HUES64 (cell line): ENCODE measurements around the gene SLC44A2.

Experiments
- H3K27ac ChIP-seq: 2 replicates; pipeline ENCODE4 v1.7.0; 2013; ENCODE audit warnings: low read depth, low read length, inconsistent platforms
- H3K27me3 ChIP-seq: 2 replicates; pipeline ENCODE4 v1.6.1; 2013; ENCODE audit warnings: mild to moderate bottlenecking, low read length; ENCODE audit not compliant: insufficient read depth
- H3K36me3 ChIP-seq: 2 replicates; pipeline ENCODE4 v1.6.1; 2013; ENCODE audit warnings: mild to moderate bottlenecking, low read length; ENCODE audit not compliant: insufficient read depth
- H3K4me1 ChIP-seq: 2 replicates; pipeline ENCODE4 v1.6.1; 2013; ENCODE audit warnings: mild to moderate bottlenecking, low read length, moderate library complexity; ENCODE audit not compliant: insufficient read depth
- H3K4me3 ChIP-seq: 2 replicates; pipeline ENCODE4 v1.5.1; 2013; ENCODE audit warnings: mild to moderate bottlenecking, low read length, moderate library complexity
- H3K9ac ChIP-seq: 2 replicates; pipeline ENCODE4 v1.6.1; 2013; ENCODE audit warnings: mild to moderate bottlenecking, low read depth, low read length
- H3K9me3 ChIP-seq: 2 replicates; pipeline ENCODE4 v1.6.1; 2013; ENCODE audit warnings: low read depth, low read length; ENCODE audit not compliant: insufficient read depth
- WGBS: fragments of 150-250, 120-280 bp; methylation state at CpG from one replicate; pipeline ENCODE4 v1.1.7; 2013; ENCODE audit warnings: missing lambda C conversion rate; 5-methylcytosine and 5-hydroxymethylcytosine counted together

The SLC44A2 gene

GRCh38 chr19:10600149-10600548 lies 25.2 kb upstream of the SLC44A2 start:
- no peaks in the 10 kb centered on the region for H3K9me3 ChIP-seq
- 92% methylated on average over 4 of the region's 5 CpGs for WGBS
- H3K4me1 ChIP-seq = peaks cover 16% of the 10 kb centered on the region
- no peak overlapping the region for H3K27ac ChIP-seq
- no peak overlapping the region for H3K9ac ChIP-seq
- no peaks in the 10 kb centered on the region; the same call in 1 of the 2 replicates for H3K36me3 ChIP-seq
- H3K4me3 ChIP-seq = no peak overlapping the region
- H3K27me3 ChIP-seq = no peaks in the 10 kb centered on the region

- Histone ChIP-seq H3K4me3 (peak overlapping the region; percentile 44), H3K36me3 (no peaks in the 10 kb centered on the region; the same call in 1 of the 2 replicates), H3K9ac (no peak overlapping the region), H3K4me1 (peaks cover 16% of the 10 kb centered on the region), H3K27ac (no peak overlapping the region), H3K27me3 (no peaks in the 10 kb centered on the region), H3K9me3 (no peaks in the 10 kb centered on the region)
- 29% methylated on average over 7 of the region's 7 CpGs for whole genome bisulfite sequencing
Measured at GRCh38 chr19:10601999-10602329, 23.4 kb upstream of the SLC44A2 start.

GRCh38 chr19:10602330-10603083 lies 22.8 kb upstream of the SLC44A2 start:
- no peaks in the 10 kb centered on the region; the same call in 1 of the 2 replicates for H3K36me3 ChIP-seq
- no peaks in the 10 kb centered on the region for H3K27me3 ChIP-seq
- WGBS = under 1% methylated on average over 76 of the region's 76 CpGs
- peak overlapping the region; percentile 89 for H3K27ac ChIP-seq
- peak overlapping the region; percentile 97 for H3K4me3 ChIP-seq
- H3K9me3 ChIP-seq = no peaks in the 10 kb centered on the region
- H3K9ac ChIP-seq = peak overlapping the region; percentile 92
- peaks cover 16% of the 10 kb centered on the region for H3K4me1 ChIP-seq

- no peaks in the 10 kb centered on the region for H3K9me3 ChIP-seq
- peaks cover 16% of the 10 kb centered on the region for H3K4me1 ChIP-seq
- no peaks in the 10 kb centered on the region for H3K27me3 ChIP-seq
- H3K36me3 ChIP-seq = no peaks in the 10 kb centered on the region; the same call in 1 of the 2 replicates
- H3K4me3 ChIP-seq = peak overlapping the region; percentile 97
- peak overlapping the region; percentile 89 for H3K27ac ChIP-seq
- H3K9ac ChIP-seq = peak overlapping the region; percentile 92
- 9% methylated on average over 18 of the region's 19 CpGs for WGBS
Measured at GRCh38 chr19:10603084-10603872, 22.1 kb upstream of the SLC44A2 start.

- Histone ChIP-seq H3K27ac (peak overlapping the region; percentile 52; the same call in 1 of the 2 replicates), H3K4me1 (peaks cover 16% of the 10 kb centered on the region), H3K9me3 (no peaks in the 10 kb centered on the region), H3K4me3 (peak overlapping the region; percentile 97; the same call in 1 of the 2 replicates), H3K27me3 (no peaks in the 10 kb centered on the region), H3K9ac (no peak overlapping the region), H3K36me3 (no peaks in the 10 kb centered on the region; the same call in 1 of the 2 replicates)
- WGBS = 76% methylated on average over 8 of the region's 9 CpGs
Measured at GRCh38 chr19:10603873-10604459, 21.4 kb upstream of the SLC44A2 start.

- Histone ChIP-seq H3K36me3 (no peaks in the 10 kb centered on the region; the same call in 1 of the 2 replicates), H3K4me1 (peaks cover 16% of the 10 kb centered on the region), H3K27ac (no peak overlapping the region; the same call in 1 of the 2 replicates), H3K9ac (no peak overlapping the region), H3K27me3 (no peaks in the 10 kb centered on the region), H3K9me3 (no peaks in the 10 kb centered on the region), H3K4me3 (no peak overlapping the region)
- 87% methylated on average over 8 of the region's 9 CpGs for whole genome bisulfite sequencing
Measured at GRCh38 chr19:10604460-10604980, 20.8 kb upstream of the SLC44A2 start.

- no peaks in the 10 kb centered on the region for H3K9me3 ChIP-seq
- no peaks in the 10 kb centered on the region for H3K27me3 ChIP-seq
- H3K36me3 ChIP-seq = no peaks in the 10 kb centered on the region
- no peak overlapping the region for H3K4me3 ChIP-seq
- H3K27ac ChIP-seq = no peak overlapping the region
- WGBS = 97% methylated on average over 5 of the region's 5 CpGs
- no peaks in the 10 kb centered on the region for H3K4me1 ChIP-seq
- H3K9ac ChIP-seq = no peak overlapping the region
Measured at GRCh38 chr19:10611907-10612306, 13.4 kb upstream of the SLC44A2 start.

- no peaks in the 10 kb centered on the region for H3K36me3 ChIP-seq
Measured at GRCh38 chr19:10612499-10613119, 12.7 kb upstream of the SLC44A2 start.

GRCh38 chr19:10615429-10616023 lies 9.8 kb upstream of the SLC44A2 start:
- 97% methylated on average over 14 of the region's 14 CpGs for WGBS
- H3K27me3 ChIP-seq = no peaks in the 10 kb centered on the region
- no peaks in the 10 kb centered on the region for H3K4me1 ChIP-seq
- H3K27ac ChIP-seq = no peak overlapping the region
- H3K4me3 ChIP-seq = no peak overlapping the region
- no peaks in the 10 kb centered on the region for H3K9me3 ChIP-seq
- no peaks in the 10 kb centered on the region for H3K36me3 ChIP-seq
- H3K9ac ChIP-seq = no peak overlapping the region

More at GRCh38 chr19:10612499-10613119, 12.7 kb upstream of the SLC44A2 start:
- no peaks in the 10 kb centered on the region for H3K9me3 ChIP-seq
- H3K27ac ChIP-seq = no peak overlapping the region
- H3K4me3 ChIP-seq = no peak overlapping the region
- no peak overlapping the region for H3K9ac ChIP-seq
- H3K4me1 ChIP-seq = no peaks in the 10 kb centered on the region
- H3K27me3 ChIP-seq = no peaks in the 10 kb centered on the region
- 97% methylated on average over 15 of the region's 15 CpGs for WGBS

GRCh38 chr19:10617409-10618121 lies 7.8 kb upstream of the SLC44A2 start:
- Histone ChIP-seq H3K9me3 (no peaks in the 10 kb centered on the region), H3K9ac (no peak overlapping the region), H3K27ac (no peak overlapping the region), H3K27me3 (no peaks in the 10 kb centered on the region), H3K36me3 (no peaks in the 10 kb centered on the region), H3K4me1 (no peaks in the 10 kb centered on the region), H3K4me3 (no peak overlapping the region)
- 97% methylated on average over 14 of the region's 15 CpGs for WGBS
